H1 (cell line): ENCODE results near the gene AOAH. TPM values are rescaled to one million over a fixed set of nuclear protein-coding genes. Genes with fewer than 3 reads are reported as not detected.

ENCODE experiments used
- CTCF ChIA-PET: fragments of 300-600 bp; sonication (Branson Sonifier 250); formaldehyde crosslinking; loops from one replicate; lab custom pipeline; 2021; ENCODE audit not compliant: partially characterized antibody; lab: Charles Lee
- POLR2A ChIA-PET: fragments of 300-600 bp; sonication (Branson Sonifier 250); formaldehyde crosslinking; loops from one replicate; lab custom pipeline; 2021; ENCODE audit warnings: inconsistent platforms; ENCODE audit not compliant: partially characterized antibody; lab: Charles Lee
- DNase-seq, 2 experiments: peaks; one replicate each; pipeline versions ENCODE4 v3.0.0 to v3.0.0-alpha.2; 2010 to 2022; ENCODE audit warnings: low spot score in 2 of 2, low read depth in 1 of 2, mixed read lengths in 1 of 2
- FAIRE-seq: peaks from 2 replicates; lab custom pipeline; 2011; peaks lifted over from hg19 to GRCh38; lab: Jason Lieb, UNC
- H2AFZ ChIP-seq: 2 replicates; pipeline ENCODE4 v1.8.1; 2012; ENCODE audit warnings: low read length, inconsistent platforms
- H2AK5ac ChIP-seq: 2 replicates; pipeline ENCODE4 v1.6.1; 2013; ENCODE audit warnings: low read depth, low read length
- H2BK120ac ChIP-seq: replicated peaks from 2 replicates; pipeline ENCODE3; 2013; ENCODE audit warnings: low read depth, low read length, inconsistent platforms
- H2BK12ac ChIP-seq: 2 replicates; pipeline ENCODE4 v1.6.1; 2013; ENCODE audit warnings: low read depth, low read length
- H2BK15ac ChIP-seq: 2 replicates; pipeline ENCODE4 v1.6.1; 2013; ENCODE audit warnings: low read length
- H2BK20ac ChIP-seq: 2 replicates; pipeline ENCODE4 v1.6.1; 2013; ENCODE audit warnings: low read length
- H2BK5ac ChIP-seq: 2 replicates; pipeline ENCODE4 v1.6.1; 2013; ENCODE audit warnings: low read depth, low read length
- H3K14ac ChIP-seq: 2 replicates; pipeline ENCODE4 v1.6.1; 2013; ENCODE audit warnings: inconsistent platforms; ENCODE audit not compliant: insufficient read length
- H3K18ac ChIP-seq: 2 replicates; pipeline ENCODE4 v1.6.1; 2013; ENCODE audit warnings: low read length; ENCODE audit errors: extremely low read depth
- H3K23ac ChIP-seq: 2 replicates; pipeline ENCODE4 v1.6.1; 2013; ENCODE audit warnings: inconsistent platforms; ENCODE audit not compliant: insufficient read length
- H3K23me2 ChIP-seq: 2 replicates; pipeline ENCODE4 v1.6.1; 2013; ENCODE audit warnings: low read depth, low read length
- H3K27ac ChIP-seq: 2 replicates; pipeline ENCODE4 v1.6.1; 2011; ENCODE audit warnings: low read depth, low read length, inconsistent platforms
- H3K27me3 ChIP-seq, 4 experiments: replicated peaks in 1 of 4; 1 replicate in 1 of 4; 2 replicates in 3 of 4; pipeline versions ENCODE4 v1.6.1 to v1.8.1; 2011 to 2013; ENCODE audit warnings: low read length in 3 of 4, mild to moderate bottlenecking in 3 of 4, inconsistent platforms in 2 of 4, mixed read lengths in 2 of 4, moderate library complexity in 1 of 4; ENCODE audit not compliant: control insufficient read depth in 3 of 4, insufficient read depth in 3 of 4; ENCODE audit errors: extremely low read depth in 1 of 4
- H3K36me3 ChIP-seq, 4 experiments: 2 replicates each; pipeline versions ENCODE4 v1.6.1 to v1.8.1; 2011 to 2013; ENCODE audit warnings: mild to moderate bottlenecking in 4 of 4, low read length in 3 of 4, moderate library complexity in 2 of 4, control low read depth in 1 of 4, inconsistent platforms in 1 of 4; ENCODE audit not compliant: insufficient read depth in 4 of 4, control insufficient read depth in 2 of 4
- H3K4ac ChIP-seq: replicated peaks from 2 replicates; pipeline ENCODE3; 2013; ENCODE audit warnings: low read length, low read depth, mixed read lengths, inconsistent platforms; ENCODE audit not compliant: insufficient read length
- H3K4me1 ChIP-seq, 4 experiments: replicated peaks in 1 of 4; 1 replicate in 1 of 4; 2 replicates in 3 of 4; pipeline versions ENCODE4 v1.6.1 to v1.8.1; 2011 to 2013; ENCODE audit warnings: low read length in 3 of 4, inconsistent platforms in 2 of 4, mixed read lengths in 1 of 4; ENCODE audit not compliant: insufficient read depth in 4 of 4, control insufficient read depth in 3 of 4
- H3K4me2 ChIP-seq, 2 experiments: 2 replicates each; pipeline versions ENCODE4 v1.6.1 to v1.8.1; 2011 to 2013; ENCODE audit warnings: low read depth in 2 of 2, low read length in 2 of 2, control low read depth in 1 of 2, inconsistent platforms in 1 of 2, mild to moderate bottlenecking in 1 of 2; ENCODE audit not compliant: insufficient read depth in 1 of 2
- H3K4me3 ChIP-seq, 4 experiments: fragments of 200-600, 300-600 bp in 1 of 4; sonication (generic), shearing (Covaris generic), sonication (Bioruptor Twin) in 1 of 4; 2 replicates each; pipeline versions ENCODE4 v1.5.1 to v1.8.1; 2011 to 2016; ENCODE audit warnings: low read length in 4 of 4, low read depth in 3 of 4, control low read depth in 2 of 4, inconsistent platforms in 2 of 4, mild to moderate bottlenecking in 2 of 4, mixed read lengths in 1 of 4, moderate library complexity in 1 of 4; ENCODE audit not compliant: insufficient read depth in 2 of 4; ENCODE audit errors: extremely low read depth in 1 of 4
- H3K56ac ChIP-seq: replicated peaks from 2 replicates; pipeline ENCODE3; 2013; ENCODE audit warnings: low read depth, mild to moderate bottlenecking, mixed read lengths, low read length, inconsistent platforms; ENCODE audit not compliant: insufficient read length
- H3K79me1 ChIP-seq: 2 replicates; pipeline ENCODE4 v1.6.1; 2013; ENCODE audit warnings: low read depth, low read length, control low read depth
- H3K79me2 ChIP-seq, 2 experiments: 2 replicates each; pipeline versions ENCODE4 v1.6.1 to v1.8.1; 2012 to 2013; ENCODE audit warnings: low read length in 2 of 2, mild to moderate bottlenecking in 2 of 2, inconsistent platforms in 1 of 2; ENCODE audit not compliant: insufficient read depth in 2 of 2, control insufficient read depth in 1 of 2
- H3K9ac ChIP-seq, 4 experiments: replicated peaks in 1 of 4; 1 replicate in 1 of 4; 2 replicates in 3 of 4; pipeline versions ENCODE4 v1.6.1 to v1.8.1; 2011 to 2013; ENCODE audit warnings: low read depth in 3 of 4, low read length in 3 of 4, control low read depth in 2 of 4, mild to moderate bottlenecking in 2 of 4, moderate library complexity in 2 of 4, inconsistent platforms in 1 of 4; ENCODE audit errors: extremely low read depth in 1 of 4
- H3K9me3 ChIP-seq, 2 experiments: 2 replicates each; pipeline versions ENCODE4 v1.6.1 to v1.8.1; 2012 to 2013; ENCODE audit warnings: mild to moderate bottlenecking in 2 of 2, moderate library complexity in 2 of 2, control low read depth in 1 of 2, inconsistent platforms in 1 of 2, low read depth in 1 of 2, low read length in 1 of 2, mixed read lengths in 1 of 2; ENCODE audit not compliant: insufficient read depth in 2 of 2
- H4K20me1 ChIP-seq, 2 experiments: replicated peaks in 1 of 2; 2 replicates each; pipeline versions ENCODE3 to v1.8.1; 2011 to 2013; ENCODE audit warnings: inconsistent platforms in 2 of 2, low read length in 2 of 2, mild to moderate bottlenecking in 1 of 2; ENCODE audit not compliant: insufficient read depth in 2 of 2, control insufficient read depth in 1 of 2
- H4K5ac ChIP-seq: 2 replicates; pipeline ENCODE4 v1.6.1; 2013; ENCODE audit warnings: low read length, low read depth, mixed read lengths, inconsistent platforms; ENCODE audit not compliant: insufficient read length
- H4K8ac ChIP-seq: 2 replicates; pipeline ENCODE4 v1.8.0; 2013; ENCODE audit warnings: mild to moderate bottlenecking, moderate library complexity, low read length, inconsistent platforms; ENCODE audit not compliant: insufficient read depth; ENCODE audit errors: extremely low read depth
- H4K91ac ChIP-seq: replicated peaks from 2 replicates; pipeline ENCODE3; 2013; ENCODE audit warnings: low read length, mixed read lengths, inconsistent platforms; ENCODE audit not compliant: insufficient read length
- BACH1 ChIP-seq: IDR thresholded peaks from 2 replicates; pipeline ENCODE4 v1.6.1; 2012; ENCODE audit warnings: low read length, improper control_type of control experiment
- GABPA ChIP-seq: IDR thresholded peaks from 2 replicates; pipeline ENCODE4 v1.6.1; 2011; ENCODE audit warnings: mild to moderate bottlenecking, low read length, moderate library complexity, borderline replicate concordance; ENCODE audit not compliant: insufficient read depth
- WGBS, 2 experiments: shearing (Covaris generic) in 1 of 2; methylation state at CpG; one replicate each; pipeline versions ENCODE4 v1.1.6 to v1.1.7; 2013 to 2015; ENCODE audit warnings: low lambda C conversion rate in 2 of 2, mixed read lengths in 2 of 2, inconsistent platforms in 1 of 2, low coverage in 1 of 2, missing lambda C conversion rate in 1 of 2; ENCODE audit not compliant: insufficient replicate concordance in 2 of 2, insufficient coverage in 1 of 2, insufficient read length in 1 of 2; ENCODE audit errors: extremely low coverage in 1 of 2, missing lambda C conversion rate in 1 of 2; 5-methylcytosine and 5-hydroxymethylcytosine counted together
- polyA plus RNA-seq, 7 experiments: library from polyadenylated mRNA; depleted of rRNA in 3 of 7; stranded (reverse) in 5 of 7; unstranded in 2 of 7; fragments of >200 nt in 5 of 7; fragments of 200-250 nt in 2 of 7; gene quantifications; 1 replicate in 5 of 7; 2 replicates in 1 of 7; 4 replicates in 1 of 7; pipeline versions ENCODE4 v1.2.1 to v1.2.3, GENCODE V29; 2011 to 2013; ENCODE audit warnings: missing spikeins in 2 of 7, mixed read lengths in 2 of 7
- total RNA-seq: library from RNA; stranded (reverse); fragmentation: NEBNext Ultra II Directional; extraction: Animal tissue kit (Norgen Biotek cat#: 25700); gene quantifications from 2 replicates; pipeline ENCODE4 v1.2.1, GENCODE V29; 2021

Gene AOAH
- total and polyA plus RNA-seq, 2 of the 8 experiments (the other 6 are each of a cell fraction or from before 2014, with no cell fraction given) = 0.08 TPM; not detected in 1

DNA sequence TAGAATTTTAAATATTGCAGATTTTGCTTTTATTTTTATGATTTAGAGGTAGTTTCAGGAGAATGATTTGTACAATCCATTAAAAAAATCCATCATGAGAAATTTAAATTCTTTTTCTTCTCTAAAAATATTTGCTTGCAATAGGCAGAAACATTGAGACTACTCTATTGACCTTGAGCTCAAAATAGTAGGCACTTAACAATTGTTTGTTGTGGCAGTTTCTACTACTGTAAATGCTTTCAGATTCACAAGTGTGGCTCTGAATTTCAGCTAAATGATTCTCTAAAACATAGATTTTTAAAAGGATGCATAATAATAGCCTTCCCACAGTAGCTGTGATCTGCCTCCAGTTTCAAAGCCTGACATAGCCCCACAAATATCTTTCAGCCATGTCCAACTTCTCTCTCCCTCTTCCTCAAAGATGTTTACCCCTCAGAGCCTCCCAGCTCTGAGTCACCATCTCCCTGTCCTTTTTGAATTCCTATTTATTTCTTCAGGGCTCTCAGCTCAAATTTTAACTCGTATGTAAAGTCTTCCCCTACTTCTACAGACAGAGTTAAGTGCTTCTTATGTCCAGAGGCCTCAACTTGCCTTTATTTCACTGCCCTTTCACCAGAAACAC is 160.5 kb downstream of the AOAH start:
- POLR2A ChIA-PET = no interaction called here
- Histone ChIP-seq H4K5ac (no peak overlapping the region), H3K27me3 (no peaks in the 10 kb centered on the region), H2AK5ac (no peak overlapping the region), H4K20me1 (no peaks in the 10 kb centered on the region), H4K91ac (no peak overlapping the region), H3K9me3 (peaks cover 1 to 11% of the 10 kb centered on the region in 2 experiments; a peak in 2 of 4 replicates), H3K4me3 (no peak overlapping the region), H2BK12ac (no peak overlapping the region), H2BK15ac (no peak overlapping the region), H3K79me2 (no peaks in the 10 kb centered on the region), H3K23ac (no peak overlapping the region), H3K36me3 (no peaks in the 10 kb centered on the region), H3K23me2 (no peaks in the 10 kb centered on the region), H3K79me1 (no peaks in the 10 kb centered on the region), H2AFZ (no peak overlapping the region), H2BK20ac (peak overlapping the region; percentile 38; the same call in 1 of the 2 replicates), H3K56ac (no peak overlapping the region), H3K14ac (no peak overlapping the region), H3K4me2 (no peak overlapping the region), H3K18ac (no peak overlapping the region), H4K8ac (no peak overlapping the region), H3K4me1 (peaks cover 0 to 15% (median 2%) of the 10 kb centered on the region in 4 experiments; a peak in 3 of 7 replicates), H2BK120ac (peak overlapping the region; percentile 70), H2BK5ac (no peak overlapping the region), H3K9ac (no peak overlapping the region), H3K4ac (no peak overlapping the region), H3K27ac (no peak overlapping the region)
- no peak for FAIRE-seq
- 76% methylated on average over 1 of the region's 1 CpG; no CpG with 5 or more reads in 1 of the 2 experiments for WGBS, 2 experiments
- TF ChIP-seq GABPA = no peak
- no peak for TF ChIP-seq BACH1
- DNase-seq = no peak
- CTCF ChIA-PET = interaction anchor here (0.6 to 0.9 kb wide), 2 partner anchors 91 to 116 kb away, joined by 3 to 5 read pairs; no protein-coding TSS in a partner anchor
